K562 (cell line): ENCODE data around the gene LAMB3. TPM values are rescaled to one million over a fixed set of nuclear protein-coding genes. Genes with fewer than 3 reads are reported as not detected.
A peak's percentile ranks its signal among the peaks of the same experiment; 100 is the strongest.

ENCODE experiments used
- ASH1L ChIP-seq: fragments of 450-650 bp; IDR thresholded peaks from 2 replicates; pipeline ENCODE4 v1.6.1; 2018; ENCODE audit warnings: borderline replicate concordance, mild to moderate bottlenecking, low read depth; ENCODE audit not compliant: partially characterized antibody
- CBX2 ChIP-seq: fragments of 200-600 bp; sonication (generic); IDR thresholded peaks from one replicate; pipeline ENCODE4 v1.6.1; 2012; ENCODE audit warnings: mild to moderate bottlenecking, low read length, inconsistent platforms; ENCODE audit not compliant: insufficient read depth, poor library complexity, severe bottlenecking
- ELF1 ChIP-seq: fragments of 200-800 bp; sonication (Bioruptor generic); IDR thresholded peaks from 2 replicates; pipeline ENCODE4 v1.6.1; 2016; ENCODE audit warnings: missing genetic modification characterization, missing compliant biosample characterization
- ELF4 ChIP-seq: fragments of 450-650 bp; formaldehyde crosslinking; IDR thresholded peaks from 2 replicates; pipeline ENCODE4 v1.4.0; 2022; ENCODE audit warnings: missing genetic modification characterization
- EP300 ChIP-seq: IDR thresholded peaks from 2 replicates; pipeline ENCODE4 v1.6.1; 2012; ENCODE audit warnings: low read length, improper control_type of control experiment
- ESRRB ChIP-seq: fragments of 250-450 bp; sonication (Bioruptor Pico); IDR thresholded peaks from 2 replicates; pipeline ENCODE4 v1.5.0; 2020; ENCODE audit warnings: mild to moderate bottlenecking, moderate library complexity, borderline replicate concordance
- HCFC1 ChIP-seq: IDR thresholded peaks from 2 replicates; pipeline ENCODE4 v1.6.1; 2012; ENCODE audit warnings: low read depth, low read length, improper control_type of control experiment
- HDGF ChIP-seq: fragments of 450-650 bp; IDR thresholded peaks from 2 replicates; pipeline ENCODE4 v1.6.1; 2016
- HNRNPK ChIP-seq: fragments of 200-400 bp; formaldehyde crosslinking; IDR thresholded peaks from one replicate; pipeline ENCODE4 v1.6.1; 2018; ENCODE audit warnings: mild to moderate bottlenecking, low read depth, low read length; ENCODE audit not compliant: poor library complexity, severe bottlenecking
- NFIX ChIP-seq: fragments of 250-450 bp; sonication (Bioruptor Pico); IDR thresholded peaks from 2 replicates; pipeline ENCODE4 v1.4.0; 2020; ENCODE audit warnings: low read depth, mild to moderate bottlenecking, moderate library complexity
- NUFIP1 ChIP-seq: fragments of 450-650 bp; IDR thresholded peaks from 2 replicates; pipeline ENCODE4 v1.6.1; 2018; ENCODE audit not compliant: partially characterized antibody
- PHB2 ChIP-seq: fragments of 450-650 bp; IDR thresholded peaks from 2 replicates; pipeline ENCODE4 v1.6.1; 2017; ENCODE audit warnings: low read depth
- POLR2H ChIP-seq: IDR thresholded peaks from 2 replicates; pipeline ENCODE4 v1.6.1; 2016; ENCODE audit warnings: missing genetic modification characterization, low read depth, mild to moderate bottlenecking, control low read depth, missing compliant biosample characterization, moderate library complexity
- POLR3G ChIP-seq: IDR thresholded peaks from 2 replicates; pipeline ENCODE4 v1.6.1; 2011; ENCODE audit not compliant: insufficient read length, insufficient replicate concordance; ENCODE audit errors: extremely low read depth
- RAD51 ChIP-seq: fragments of 450-650 bp; IDR thresholded peaks from 2 replicates; pipeline ENCODE4 v1.7.1; 2016; ENCODE audit warnings: low read depth, mild to moderate bottlenecking, borderline replicate concordance
- SNRNP70 ChIP-seq: fragments of 200-400 bp; formaldehyde crosslinking; optimal IDR thresholded peaks from 2 replicates; pipeline ENCODE3; 2017; ENCODE audit warnings: low read depth, low read length
- ZNF124 ChIP-seq: sonication (generic); formaldehyde crosslinking; IDR thresholded peaks from 2 replicates; pipeline ENCODE4 v1.8.1; 2022; ENCODE audit warnings: missing genetic modification reagents
- ZNF175 ChIP-seq: fragments of 200-800 bp; sonication (Bioruptor generic); IDR thresholded peaks from 2 replicates; pipeline ENCODE4 v1.6.1; 2016; ENCODE audit warnings: low read depth, mild to moderate bottlenecking, missing genetic modification characterization, missing compliant biosample characterization
- ZNF24 ChIP-seq: fragments of 450-650 bp; IDR thresholded peaks from 2 replicates; pipeline ENCODE4 v1.6.1; 2016
- ZNF57 ChIP-seq: fragments of 450-650 bp; formaldehyde crosslinking; IDR thresholded peaks from 2 replicates; pipeline ENCODE4 v1.4.0; 2020; ENCODE audit warnings: mild to moderate bottlenecking, moderate library complexity
- polyA plus RNA-seq, 8 experiments: library from polyadenylated mRNA; depleted of rRNA in 4 of 8; stranded (reverse) in 5 of 8; unstranded in 3 of 8; fragments of >200 nt; fragmentation: Nextera tagmentation in 2 of 8; fragmentation: Illumina TruSeq in 1 of 8; extraction: Ambion mirVana in 2 of 8; extraction: Trizol in 1 of 8; gene quantifications; 2 replicates each; pipeline versions ENCODE4 v1.2.1 to v1.2.3, GENCODE V29; 2011 to 2014; ENCODE audit warnings: inconsistent platforms in 1 of 8, missing spikeins in 1 of 8
- total RNA-seq, 7 experiments: library from RNA; depleted of rRNA in 6 of 7; stranded (reverse); fragments of >200 nt in 6 of 7; fragmentation: Illumina TruSeq in 2 of 7; extraction: Trizol in 2 of 7; gene quantifications; 2 replicates each; pipeline versions ENCODE4 v1.2.1 to v1.2.3, GENCODE V29; 2011 to 2021; ENCODE audit warnings: low replicate concordance in 1 of 7
- TF ChIP-seq, protein P1 (sequence below): IDR thresholded peaks from 2 replicates; pipeline ENCODE4 v1.6.1; 2014; ENCODE audit warnings: antibody characterized with exemption
- TF ChIP-seq, protein P2 (sequence below): sonication (generic); formaldehyde crosslinking; IDR thresholded peaks from 2 replicates; pipeline ENCODE4 v1.8.1; 2023; ENCODE audit warnings: mild to moderate bottlenecking, missing genetic modification reagents
- TF ChIP-seq, protein P3 (sequence below): fragments of 450-650 bp; conservative IDR thresholded peaks from 2 replicates; pipeline ENCODE4 v1.6.1; 2016; ENCODE audit warnings: missing genetic modification characterization, low read depth, mild to moderate bottlenecking, missing compliant biosample characterization, moderate library complexity

LAMB3 gene
- total and polyA plus RNA-seq, 9 of the 15 experiments (the other 6 are each of a cell fraction or from before 2014, with no cell fraction given), result 0.08 to 1.3 (median 0.91) TPM

DNA sequence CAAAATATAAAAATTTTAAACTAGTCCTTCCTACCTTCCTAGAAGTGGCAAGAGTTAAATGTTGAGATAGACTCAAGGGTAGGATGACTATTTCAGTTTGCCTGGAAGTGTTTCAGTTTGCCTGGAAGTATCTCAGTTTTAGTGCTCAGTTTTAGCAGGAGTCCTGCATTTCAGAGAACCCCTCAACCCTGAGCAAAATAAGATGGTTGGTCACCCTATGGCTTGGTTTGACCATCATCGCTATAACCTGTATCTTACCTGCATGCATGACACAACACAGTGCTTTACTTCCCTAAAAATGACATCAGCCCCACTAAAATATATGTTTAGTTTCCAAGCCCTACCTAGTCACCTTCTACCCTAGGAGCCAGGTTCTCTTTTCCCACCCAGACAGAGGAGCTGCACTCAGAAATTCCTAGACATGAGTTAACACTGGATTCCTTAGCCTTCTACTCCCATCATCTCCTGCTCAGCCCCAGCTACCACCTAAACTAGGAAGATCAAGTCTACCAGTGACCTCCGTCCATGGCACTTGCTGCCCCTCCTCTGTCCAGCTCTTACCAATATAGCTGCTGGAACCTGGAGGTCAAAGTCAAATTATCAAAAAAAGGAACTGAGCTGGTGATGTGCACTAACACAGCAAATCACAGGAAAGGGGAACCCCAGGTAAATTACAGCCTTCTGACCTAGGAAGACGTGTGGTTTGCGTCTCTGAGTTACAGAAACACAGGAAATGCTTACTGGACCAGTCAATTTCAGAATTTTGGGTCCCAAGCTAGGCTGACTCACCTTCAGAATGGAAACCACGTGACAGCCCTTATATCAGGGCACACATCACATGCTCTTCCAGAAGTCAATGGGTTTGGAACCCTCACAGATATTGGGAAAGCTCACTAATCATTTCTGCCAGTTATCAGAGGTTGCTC is 20.7 kb upstream of the LAMB3 start (continued):
- no peak for TF ChIP-seq ZNF57
- no peak for TF ChIP-seq NFIX (CRISPR knock-in tag)
- no peak for TF ChIP-seq SNRNP70
- TF ChIP-seq ASH1L, result no peak
- TF ChIP-seq ZNF124 (CRISPR knock-in tag), result no peak
- no peak for TF ChIP-seq ELF4 (CRISPR knock-in tag)
- peak; percentile 11; the same call in 1 of the 2 replicates for TF ChIP-seq EP300
- TF ChIP-seq RAD51, result peak; percentile 96
- no peak for TF ChIP-seq HNRNPK
- TF ChIP-seq, protein P1, sequence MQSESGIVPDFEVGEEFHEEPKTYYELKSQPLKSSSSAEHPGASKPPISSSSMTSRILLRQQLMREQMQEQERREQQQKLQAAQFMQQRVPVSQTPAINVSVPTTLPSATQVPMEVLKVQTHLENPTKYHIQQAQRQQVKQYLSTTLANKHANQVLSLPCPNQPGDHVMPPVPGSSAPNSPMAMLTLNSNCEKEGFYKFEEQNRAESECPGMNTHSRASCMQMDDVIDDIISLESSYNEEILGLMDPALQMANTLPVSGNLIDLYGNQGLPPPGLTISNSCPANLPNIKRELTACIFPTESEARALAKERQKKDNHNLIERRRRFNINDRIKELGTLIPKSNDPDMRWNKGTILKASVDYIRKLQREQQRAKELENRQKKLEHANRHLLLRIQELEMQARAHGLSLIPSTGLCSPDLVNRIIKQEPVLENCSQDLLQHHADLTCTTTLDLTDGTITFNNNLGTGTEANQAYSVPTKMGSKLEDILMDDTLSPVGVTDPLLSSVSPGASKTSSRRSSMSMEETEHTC, result peak; percentile 64; the same call in 1 of the 2 replicates
- no peak for TF ChIP-seq ZNF175 (CRISPR knock-in tag)
- no peak for TF ChIP-seq ZNF24
- TF ChIP-seq NUFIP1, result no peak
- TF ChIP-seq ELF1 (tag), result no peak
- no peak for TF ChIP-seq CBX2
- no peak for TF ChIP-seq PHB2
- TF ChIP-seq POLR2H (tag), result no peak
- TF ChIP-seq HDGF, result no peak
- TF ChIP-seq, protein P2, sequence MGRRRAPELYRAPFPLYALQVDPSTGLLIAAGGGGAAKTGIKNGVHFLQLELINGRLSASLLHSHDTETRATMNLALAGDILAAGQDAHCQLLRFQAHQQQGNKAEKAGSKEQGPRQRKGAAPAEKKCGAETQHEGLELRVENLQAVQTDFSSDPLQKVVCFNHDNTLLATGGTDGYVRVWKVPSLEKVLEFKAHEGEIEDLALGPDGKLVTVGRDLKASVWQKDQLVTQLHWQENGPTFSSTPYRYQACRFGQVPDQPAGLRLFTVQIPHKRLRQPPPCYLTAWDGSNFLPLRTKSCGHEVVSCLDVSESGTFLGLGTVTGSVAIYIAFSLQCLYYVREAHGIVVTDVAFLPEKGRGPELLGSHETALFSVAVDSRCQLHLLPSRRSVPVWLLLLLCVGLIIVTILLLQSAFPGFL (CRISPR knock-in tag), result no peak
- TF ChIP-seq, protein P3, sequence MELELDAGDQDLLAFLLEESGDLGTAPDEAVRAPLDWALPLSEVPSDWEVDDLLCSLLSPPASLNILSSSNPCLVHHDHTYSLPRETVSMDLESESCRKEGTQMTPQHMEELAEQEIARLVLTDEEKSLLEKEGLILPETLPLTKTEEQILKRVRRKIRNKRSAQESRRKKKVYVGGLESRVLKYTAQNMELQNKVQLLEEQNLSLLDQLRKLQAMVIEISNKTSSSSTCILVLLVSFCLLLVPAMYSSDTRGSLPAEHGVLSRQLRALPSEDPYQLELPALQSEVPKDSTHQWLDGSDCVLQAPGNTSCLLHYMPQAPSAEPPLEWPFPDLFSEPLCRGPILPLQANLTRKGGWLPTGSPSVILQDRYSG, result no peak
- no peak for TF ChIP-seq HCFC1
- no peak for TF ChIP-seq ESRRB
- TF ChIP-seq POLR3G, result no peak
